GM12878 (cell line): ENCODE measurements around the gene ORAI3. TPM values are rescaled to one million over a fixed set of nuclear protein-coding genes. Genes with fewer than 3 reads are reported as not detected.

Experiments
- ATAC-seq: fragments of 200-7000 bp; cut with Tn5 transposase; 3 replicates; pipeline ENCODE4 v1.9.1; 2020; ENCODE audit warnings: mild to moderate bottlenecking, moderate library complexity
- BruUV-seq: library from RNA; stranded (reverse); fragments of 400-500 nt; replicated peaks from 2 replicates; lab custom pipeline; 2021; lab: Mats Ljungman, UMichigan
- CTCF ChIA-PET: fragments of 300-600 bp; sonication (Branson Sonifier 250); formaldehyde crosslinking; extraction: SDS; loops from one replicate; lab custom pipeline; 2021; ENCODE audit warnings: inconsistent platforms; lab: Yijun Ruan, JAX
- POLR2A ChIA-PET: fragments of 350-600 bp; formaldehyde crosslinking; extraction: SDS; loops from one replicate; lab custom pipeline; 2021; ENCODE audit warnings: inconsistent platforms; lab: Charles Lee
- RAD21 ChIA-PET: fragments of 300-600 bp; sonication (Branson Sonifier 250); formaldehyde crosslinking; loops from one replicate; lab custom pipeline; 2023; ENCODE audit warnings: antibody characterized with exemption; ENCODE audit not compliant: unreplicated experiment; lab: Charles Lee
- SMC1A ChIA-PET: fragments of 300-600 bp; sonication (Branson Sonifier 250); formaldehyde crosslinking; loops from one replicate; lab custom pipeline; 2023; ENCODE audit not compliant: unreplicated experiment, uncharacterized antibody; lab: Charles Lee
- DNase-seq: peaks from one replicate; pipeline ENCODE4 v3.0.0-alpha.2; 2011; ENCODE audit warnings: low read depth, low spot score
- FAIRE-seq: peaks from 3 replicates; lab custom pipeline; 2011; peaks lifted over from hg19 to GRCh38; lab: Jason Lieb, UNC
- H2AFZ ChIP-seq: 2 replicates; pipeline ENCODE4 v1.6.0; 2011; ENCODE audit warnings: low read depth, low read length, control low read depth; ENCODE audit not compliant: control insufficient read depth
- H3K27ac ChIP-seq: 2 replicates; pipeline ENCODE4 v1.5.1; 2011; ENCODE audit warnings: control low read depth; ENCODE audit not compliant: control insufficient read depth, insufficient read depth
- H3K27me3 ChIP-seq, 2 experiments: replicated peaks in 1 of 2; 2 replicates each; pipeline versions ENCODE4 v1.6.0 to v1.6.1; 2011; ENCODE audit warnings: low read length in 1 of 2; ENCODE audit not compliant: control insufficient read depth in 2 of 2, insufficient read depth in 2 of 2
- H3K36me3 ChIP-seq, 2 experiments: 2 replicates each; pipeline ENCODE4 v1.5.1; 2011; ENCODE audit warnings: low read length in 1 of 2; ENCODE audit not compliant: control insufficient read depth in 2 of 2, insufficient read depth in 2 of 2
- H3K4me1 ChIP-seq: 2 replicates; pipeline ENCODE4 v1.6.1; 2011; ENCODE audit warnings: mild to moderate bottlenecking, low read length, moderate library complexity, mixed read lengths; ENCODE audit not compliant: control insufficient read depth, insufficient read depth
- H3K4me2 ChIP-seq: 2 replicates; pipeline ENCODE4 v1.6.0; 2011; ENCODE audit warnings: control low read depth; ENCODE audit not compliant: control insufficient read depth, insufficient read depth
- H3K4me3 ChIP-seq: fragments of 200-600 bp; sonication (generic); 2 replicates; pipeline ENCODE4 v1.5.1; 2016
- H3K79me2 ChIP-seq: 2 replicates; pipeline ENCODE4 v1.6.0; 2011; ENCODE audit warnings: low read length; ENCODE audit not compliant: control insufficient read depth, insufficient read depth
- H3K9ac ChIP-seq: 2 replicates; pipeline ENCODE4 v1.8.0; 2011; ENCODE audit warnings: low read length, control low read depth, mixed read lengths; ENCODE audit not compliant: control insufficient read depth, insufficient read depth
- H3K9me3 ChIP-seq: replicated peaks from 3 replicates; pipeline ENCODE4 v1.5.1; 2011; ENCODE audit warnings: mild to moderate bottlenecking, low read length; ENCODE audit not compliant: control insufficient read depth, insufficient read depth
- H4K20me1 ChIP-seq: 2 replicates; pipeline ENCODE4 v1.6.0; 2011; ENCODE audit not compliant: control insufficient read depth, insufficient read depth
- FOXM1 ChIP-seq: IDR thresholded peaks from 2 replicates; pipeline ENCODE4 v1.6.1; 2012; ENCODE audit warnings: low read depth, mild to moderate bottlenecking, inconsistent platforms, low read length, moderate library complexity
- MXI1 ChIP-seq: fragments of 150-350 bp; IDR thresholded peaks from 2 replicates; pipeline ENCODE4 v1.6.1; 2011; ENCODE audit warnings: low read depth, mild to moderate bottlenecking, inconsistent platforms, low read length, improper control_type of control experiment
- NFIC ChIP-seq: IDR thresholded peaks from 2 replicates; pipeline ENCODE4 v1.6.1; 2012; ENCODE audit warnings: low read depth, mild to moderate bottlenecking, inconsistent platforms, low read length, moderate library complexity
- PML ChIP-seq: IDR thresholded peaks from 2 replicates; pipeline ENCODE4 v1.6.1; 2012; ENCODE audit warnings: low read length, inconsistent platforms
- ZNF384 ChIP-seq: IDR thresholded peaks from 2 replicates; pipeline ENCODE4 v1.6.1; 2012; ENCODE audit warnings: low read depth, mild to moderate bottlenecking, low read length, improper control_type of control experiment, borderline replicate concordance
- WGBS: methylation state at CpG from one replicate; pipeline ENCODE4 v1.1.6; 2016; ENCODE audit warnings: low lambda C conversion rate; ENCODE audit not compliant: insufficient replicate concordance, insufficient coverage; ENCODE audit errors: missing lambda C conversion rate; 5-methylcytosine and 5-hydroxymethylcytosine counted together
- in situ Hi-C: fragments of 300-500 bp; cut with MboI; formaldehyde crosslinking; loops from 9 replicates; pipeline ENCODE4 v1.14.3; 2018; ENCODE audit warnings: mixed read lengths
- intact Hi-C: fragments of 100-400 bp; cut with micrococcal nuclease; formaldehyde crosslinking; loops from one replicate; pipeline ENCODE4 v1.14.2; 2022; ENCODE audit not compliant: unreplicated experiment
- polyA plus RNA-seq, 11 experiments: library from polyadenylated mRNA; depleted of rRNA in 4 of 11; unstranded in 6 of 11; stranded (reverse) in 5 of 11; fragments of >200 nt; fragmentation: Nextera tagmentation in 4 of 11; fragmentation: Illumina TruSeq in 1 of 11; extraction: Ambion mirVana in 4 of 11; extraction: Trizol in 1 of 11; gene quantifications; 1 replicate in 1 of 11; 2 replicates in 10 of 11; pipeline versions ENCODE4 v1.2.1 to v1.2.3, GENCODE V29; 2011 to 2016; ENCODE audit warnings: inconsistent platforms in 2 of 11, missing spikeins in 2 of 11, low read depth in 1 of 11
- total RNA-seq, 4 experiments: library from RNA; depleted of rRNA in 3 of 4; stranded (reverse); fragments of >200 nt in 3 of 4; fragmentation: Illumina TruSeq in 1 of 4; extraction: Trizol in 1 of 4; gene quantifications; 2 replicates each; pipeline versions ENCODE4 v1.2.1 to v1.2.3, GENCODE V29; 2013 to 2021
- TF ChIP-seq, protein P1 (sequence below): fragments of 450-650 bp; IDR thresholded peaks from 2 replicates; pipeline ENCODE4 v1.6.1; 2016; ENCODE audit warnings: mild to moderate bottlenecking
- TF ChIP-seq, protein P2 (sequence below): fragments of 450-650 bp; IDR thresholded peaks from 2 replicates; pipeline ENCODE4 v1.6.1; 2014; ENCODE audit warnings: mild to moderate bottlenecking

The ORAI3 gene
- total and polyA plus RNA-seq, 10 of the 15 experiments (the other 5 are each of a cell fraction or from before 2014, with no cell fraction given): 3.4 to 21.9 (median 16.2) TPM

GRCh38 chr16:30931068-30931650 is 17.7 kb upstream of the ORAI3 start:
- no peak for DNase-seq
- Histone ChIP-seq H2AFZ (no peak overlapping the region), H3K27ac (no peak overlapping the region), H3K36me3 (peaks cover 0 to 13% of the 10 kb centered on the region in 2 experiments), H3K79me2 (no peaks in the 10 kb centered on the region), H4K20me1 (no peaks in the 10 kb centered on the region), H3K9me3 (no peaks in the 10 kb centered on the region), H3K9ac (no peak overlapping the region), H3K4me1 (no peaks in the 10 kb centered on the region), H3K27me3 (no peaks in the 10 kb centered on the region), H3K4me3 (no peak overlapping the region), H3K4me2 (no peak overlapping the region)
- FAIRE-seq: no peak
- RAD21 ChIA-PET: no interaction called here
- intact Hi-C loops (no loop called here), in situ Hi-C loops (no loop called here)
- POLR2A ChIA-PET: no interaction called here
- CTCF ChIA-PET: interaction anchor here (3.3 kb wide), 1 partner anchor 11 kb away, joined by 17 read pairs; no protein-coding TSS in a partner anchor
- WGBS: 76% methylated on average over 12 of the region's 12 CpGs
- SMC1A ChIA-PET: no interaction called here
- no peak for ATAC-seq
- TF ChIP-seq ZNF384 (no peak), PML (no peak), NFIC (no peak), FOXM1 (no peak), MXI1 (no peak)
- TF ChIP-seq, protein P1, sequence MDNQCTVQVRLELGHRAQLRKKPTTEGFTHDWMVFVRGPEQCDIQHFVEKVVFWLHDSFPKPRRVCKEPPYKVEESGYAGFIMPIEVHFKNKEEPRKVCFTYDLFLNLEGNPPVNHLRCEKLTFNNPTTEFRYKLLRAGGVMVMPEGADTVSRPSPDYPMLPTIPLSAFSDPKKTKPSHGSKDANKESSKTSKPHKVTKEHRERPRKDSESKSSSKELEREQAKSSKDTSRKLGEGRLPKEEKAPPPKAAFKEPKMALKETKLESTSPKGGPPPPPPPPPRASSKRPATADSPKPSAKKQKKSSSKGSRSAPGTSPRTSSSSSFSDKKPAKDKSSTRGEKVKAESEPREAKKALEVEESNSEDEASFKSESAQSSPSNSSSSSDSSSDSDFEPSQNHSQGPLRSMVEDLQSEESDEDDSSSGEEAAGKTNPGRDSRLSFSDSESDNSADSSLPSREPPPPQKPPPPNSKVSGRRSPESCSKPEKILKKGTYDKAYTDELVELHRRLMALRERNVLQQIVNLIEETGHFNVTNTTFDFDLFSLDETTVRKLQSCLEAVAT: no peak
- TF ChIP-seq, protein P2, sequence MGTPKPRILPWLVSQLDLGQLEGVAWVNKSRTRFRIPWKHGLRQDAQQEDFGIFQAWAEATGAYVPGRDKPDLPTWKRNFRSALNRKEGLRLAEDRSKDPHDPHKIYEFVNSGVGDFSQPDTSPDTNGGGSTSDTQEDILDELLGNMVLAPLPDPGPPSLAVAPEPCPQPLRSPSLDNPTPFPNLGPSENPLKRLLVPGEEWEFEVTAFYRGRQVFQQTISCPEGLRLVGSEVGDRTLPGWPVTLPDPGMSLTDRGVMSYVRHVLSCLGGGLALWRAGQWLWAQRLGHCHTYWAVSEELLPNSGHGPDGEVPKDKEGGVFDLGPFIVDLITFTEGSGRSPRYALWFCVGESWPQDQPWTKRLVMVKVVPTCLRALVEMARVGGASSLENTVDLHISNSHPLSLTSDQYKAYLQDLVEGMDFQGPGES: no peak
- no TSS peak for BruUV-seq
